Chondrocyte (in vitro differentiated cells): ENCODE results near the gene LRRC70. TPM values are rescaled to one million over a fixed set of nuclear protein-coding genes. Genes with fewer than 3 reads are reported as not detected.

Experiments used
- DNase-seq: peaks from one replicate; pipeline ENCODE4 v3.0.0; 2021; ENCODE audit warnings: mixed read lengths, low spot score
- H3K27ac Mint-ChIP-seq: one replicate; pipeline ENCODE4 v1.8.0; 2021; ENCODE audit warnings: mild to moderate bottlenecking, moderate library complexity, mixed read lengths; ENCODE audit not compliant: unreplicated experiment
- H3K27me3 Mint-ChIP-seq: 2 replicates; pipeline ENCODE4 v1.8.0; 2021; ENCODE audit warnings: low read depth, mixed read lengths
- H3K36me3 Mint-ChIP-seq: 2 replicates; pipeline ENCODE4 v1.8.0; 2021; ENCODE audit warnings: low read depth, mixed read lengths
- H3K4me1 Mint-ChIP-seq: 2 replicates; pipeline ENCODE4 v1.8.0; 2021; ENCODE audit warnings: low read depth, mild to moderate bottlenecking, mixed read lengths
- H3K4me3 Mint-ChIP-seq: one replicate; pipeline ENCODE4 v1.8.0; 2021; ENCODE audit warnings: mild to moderate bottlenecking, moderate library complexity, mixed read lengths; ENCODE audit not compliant: unreplicated experiment
- H3K9me3 Mint-ChIP-seq: 2 replicates; pipeline ENCODE4 v1.8.0; 2021; ENCODE audit warnings: low read depth, mixed read lengths
- total RNA-seq: library from RNA; stranded (reverse); gene quantifications from 3 replicates; pipeline ENCODE4 v1.2.1, GENCODE V29; 2021
- TF ChIP-seq, protein P1 (sequence below): fragments of 200-600 bp; sonication (generic); IDR thresholded peaks from 2 replicates; pipeline ENCODE4 v1.5.0; 2021; ENCODE audit warnings: antibody characterized with exemption, mild to moderate bottlenecking, moderate library complexity

LRRC70 gene
- total RNA-seq, 1 donor from 2014 or later = 0.20 TPM

DNA sequence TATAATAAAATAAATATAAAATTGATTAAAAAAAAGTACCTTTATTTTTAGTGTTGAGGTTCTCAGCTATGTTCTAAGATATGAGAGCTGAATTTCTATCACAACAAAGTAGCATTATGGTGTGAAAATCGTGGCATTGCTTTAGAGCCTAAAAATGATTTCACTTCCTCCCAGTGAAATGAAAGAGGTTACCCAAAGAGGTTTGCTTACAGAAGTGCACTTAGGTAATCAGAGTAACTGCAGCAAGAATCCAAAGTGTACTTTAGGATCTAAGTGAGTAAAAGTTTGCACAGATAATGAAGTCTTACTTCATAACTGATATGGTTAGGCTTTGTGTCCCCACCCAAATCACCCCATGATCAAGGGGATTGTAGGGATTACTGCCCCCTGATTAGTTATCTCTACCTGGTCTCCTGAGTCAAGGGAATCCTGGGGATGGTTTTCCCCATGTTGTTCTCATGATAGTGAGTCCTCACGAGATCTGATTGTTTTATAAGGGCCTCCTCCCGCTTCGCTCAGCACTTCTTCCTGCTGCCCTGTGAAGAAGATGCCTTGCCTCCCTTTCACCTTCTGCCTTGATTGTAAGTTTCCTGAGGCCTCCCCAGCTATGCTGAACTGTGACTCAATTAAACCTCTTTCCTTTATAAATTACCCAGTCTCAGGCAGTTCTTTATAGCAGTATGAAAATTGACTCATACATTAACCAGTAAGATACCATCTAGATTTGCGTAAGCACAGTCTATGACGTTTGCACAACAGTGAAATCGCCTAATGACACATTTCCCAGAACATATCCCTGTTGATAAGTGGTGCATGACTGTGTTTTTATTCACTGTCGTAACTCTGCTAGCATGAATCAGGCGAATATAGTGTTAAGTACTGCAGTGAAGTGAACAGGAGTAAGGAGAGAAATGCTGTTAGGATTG is 40.3 kb upstream of the LRRC70 start:
- TF ChIP-seq, protein P1, sequence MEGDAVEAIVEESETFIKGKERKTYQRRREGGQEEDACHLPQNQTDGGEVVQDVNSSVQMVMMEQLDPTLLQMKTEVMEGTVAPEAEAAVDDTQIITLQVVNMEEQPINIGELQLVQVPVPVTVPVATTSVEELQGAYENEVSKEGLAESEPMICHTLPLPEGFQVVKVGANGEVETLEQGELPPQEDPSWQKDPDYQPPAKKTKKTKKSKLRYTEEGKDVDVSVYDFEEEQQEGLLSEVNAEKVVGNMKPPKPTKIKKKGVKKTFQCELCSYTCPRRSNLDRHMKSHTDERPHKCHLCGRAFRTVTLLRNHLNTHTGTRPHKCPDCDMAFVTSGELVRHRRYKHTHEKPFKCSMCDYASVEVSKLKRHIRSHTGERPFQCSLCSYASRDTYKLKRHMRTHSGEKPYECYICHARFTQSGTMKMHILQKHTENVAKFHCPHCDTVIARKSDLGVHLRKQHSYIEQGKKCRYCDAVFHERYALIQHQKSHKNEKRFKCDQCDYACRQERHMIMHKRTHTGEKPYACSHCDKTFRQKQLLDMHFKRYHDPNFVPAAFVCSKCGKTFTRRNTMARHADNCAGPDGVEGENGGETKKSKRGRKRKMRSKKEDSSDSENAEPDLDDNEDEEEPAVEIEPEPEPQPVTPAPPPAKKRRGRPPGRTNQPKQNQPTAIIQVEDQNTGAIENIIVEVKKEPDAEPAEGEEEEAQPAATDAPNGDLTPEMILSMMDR = no peak
- no peak overlapping the region for H3K4me3 Mint-ChIP-seq
- no peaks in the 10 kb centered on the region for H3K4me1 Mint-ChIP-seq
- H3K27me3 Mint-ChIP-seq = no peaks in the 10 kb centered on the region
- H3K9me3 Mint-ChIP-seq = no peaks in the 10 kb centered on the region
- H3K27ac Mint-ChIP-seq = no peak overlapping the region
- DNase-seq = no peak
- H3K36me3 Mint-ChIP-seq = peaks cover 4% of the 10 kb centered on the region

DNA sequence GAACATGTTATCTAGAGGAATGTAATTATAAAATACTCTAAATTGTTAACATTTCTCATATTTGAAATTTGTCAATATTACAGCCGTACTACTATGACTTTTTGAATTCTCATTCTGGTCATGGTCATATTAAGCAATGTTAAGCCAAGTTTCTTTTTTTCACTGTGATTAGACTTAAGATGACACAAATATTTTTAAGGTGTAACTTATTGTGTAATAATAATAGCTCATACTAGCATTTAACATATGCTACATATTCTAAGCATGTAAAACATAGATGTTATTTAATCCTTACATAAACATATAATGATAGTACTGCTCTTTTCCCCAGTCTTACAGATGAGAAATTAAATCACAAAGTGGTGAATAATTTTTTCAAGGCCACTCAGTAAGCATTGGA is 35.9 kb upstream of the LRRC70 start:
- TF ChIP-seq, protein P1 = no peak
- Mint-ChIP-seq H3K4me1 (no peaks in the 10 kb centered on the region), H3K27ac (no peak overlapping the region), H3K4me3 (no peak overlapping the region), H3K9me3 (peaks cover 4% of the 10 kb centered on the region), H3K36me3 (peaks cover 19% of the 10 kb centered on the region), H3K27me3 (no peaks in the 10 kb centered on the region)
- DNase-seq = no peak

DNA sequence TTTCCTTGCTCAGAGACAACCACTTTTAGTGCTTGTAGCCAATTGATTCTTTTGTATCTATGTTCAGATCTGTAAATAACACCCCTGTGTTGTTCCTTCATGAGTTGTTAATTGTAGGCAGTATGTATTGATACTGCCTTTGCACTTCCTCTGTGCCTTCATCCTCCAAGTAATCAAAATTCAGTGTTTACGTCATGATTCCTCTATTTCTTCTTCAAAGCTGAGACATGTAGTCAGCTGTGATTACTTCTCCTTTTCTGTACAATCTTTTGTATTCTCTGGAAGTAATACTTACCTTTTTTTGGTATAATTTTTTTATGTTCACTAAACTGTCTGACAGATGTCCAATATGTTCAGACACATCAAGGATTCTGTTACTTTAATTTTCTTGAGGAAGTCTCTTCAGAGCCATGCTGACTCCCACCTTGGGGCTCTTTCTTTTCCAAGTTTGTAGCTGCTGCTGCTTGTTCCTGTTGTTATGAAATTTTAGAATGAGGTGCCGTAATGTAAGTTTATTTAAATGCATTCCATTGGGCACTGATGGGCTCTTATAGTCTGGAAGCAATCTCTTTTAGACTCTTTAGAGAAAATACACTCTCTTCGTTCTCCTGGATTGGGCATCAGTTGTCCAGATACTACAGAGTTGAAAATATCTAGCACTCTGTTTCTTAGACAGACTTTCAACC is 30.5 kb upstream of the LRRC70 start:
- peaks cover 14% of the 10 kb centered on the region for H3K36me3 Mint-ChIP-seq
- H3K4me3 Mint-ChIP-seq = no peak overlapping the region
- TF ChIP-seq, protein P1 = no peak
- no peak overlapping the region for H3K27ac Mint-ChIP-seq
- H3K4me1 Mint-ChIP-seq = no peaks in the 10 kb centered on the region
- DNase-seq = no peak
- no peaks in the 10 kb centered on the region for H3K27me3 Mint-ChIP-seq
- peaks cover 4% of the 10 kb centered on the region for H3K9me3 Mint-ChIP-seq

DNA sequence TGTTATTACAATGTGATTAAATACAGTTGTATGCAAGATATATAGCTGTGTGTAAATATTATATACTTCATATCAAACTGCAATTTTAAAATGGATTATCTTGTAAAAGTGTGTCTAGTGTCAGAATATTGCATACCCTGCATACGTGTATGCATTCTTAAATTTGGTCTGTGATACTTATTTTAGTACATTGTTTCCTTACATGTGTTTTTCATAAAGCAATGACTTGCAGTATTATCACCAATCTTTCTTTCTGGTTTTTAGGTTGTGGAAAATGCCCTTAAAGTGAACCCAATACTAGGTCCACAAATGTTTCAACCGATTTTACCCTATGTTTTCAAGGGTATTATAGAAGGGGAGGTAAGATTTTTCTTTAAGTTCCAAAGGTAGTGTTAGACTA is 28.5 kb upstream of the LRRC70 start:
- Mint-ChIP-seq H3K9me3 (no peaks in the 10 kb centered on the region), H3K4me1 (no peaks in the 10 kb centered on the region), H3K36me3 (peaks cover 2% of the 10 kb centered on the region), H3K27ac (no peak overlapping the region), H3K4me3 (no peak overlapping the region), H3K27me3 (no peaks in the 10 kb centered on the region)
- TF ChIP-seq, protein P1 = no peak
- no peak for DNase-seq

GRCh38 chr5:62555930-62556329 is 22.7 kb upstream of the LRRC70 start:
- Mint-ChIP-seq H3K9me3 (no peaks in the 10 kb centered on the region), H3K4me3 (no peak overlapping the region), H3K27me3 (no peaks in the 10 kb centered on the region), H3K36me3 (peaks cover 5% of the 10 kb centered on the region), H3K4me1 (no peaks in the 10 kb centered on the region), H3K27ac (no peak overlapping the region)
- DNase-seq = no peak
- TF ChIP-seq, protein P1 = no peak
